IMR-90 (cell line): Measurements from ENCODE around the gene DOCK2. TPM values are rescaled to one million over a fixed set of nuclear protein-coding genes. Genes with fewer than 3 reads are reported as not detected.

Experiments
- ATAC-seq: fragments of 200-7000 bp; cut with Tn5 transposase; 2 replicates; pipeline ENCODE4 v1.9.1; 2020; ENCODE audit warnings: low read depth, mild to moderate bottlenecking, moderate library complexity
- BruUV-seq: library from RNA; stranded (reverse); fragments of 400-500 nt; replicated peaks from 2 replicates; lab custom pipeline; 2021; lab: Mats Ljungman, UMichigan
- CTCF ChIA-PET: fragments of 300-600 bp; formaldehyde crosslinking; extraction: SDS; loops from one replicate; lab custom pipeline; 2021; ENCODE audit warnings: antibody characterized with exemption; lab: Yijun Ruan, JAX
- POLR2A ChIA-PET: fragments of 300-600 bp; sonication (Branson Sonifier 250); formaldehyde crosslinking; loops from one replicate; lab custom pipeline; 2022; ENCODE audit warnings: antibody characterized with exemption; ENCODE audit not compliant: unreplicated experiment; lab: Charles Lee
- DNase-seq: peaks from one replicate; pipeline ENCODE4 v3.0.0; 2013
- H2AFZ ChIP-seq: replicated peaks from 2 replicates; pipeline ENCODE3; 2013; ENCODE audit warnings: low read length, mild to moderate bottlenecking; ENCODE audit not compliant: poor library complexity
- H2AK5ac ChIP-seq: 2 replicates; pipeline ENCODE4 v1.6.1; 2013; ENCODE audit warnings: low read depth, low read length, inconsistent platforms
- H2AK9ac ChIP-seq: replicated peaks from 2 replicates; pipeline ENCODE3; 2013; ENCODE audit warnings: mild to moderate bottlenecking, low read depth, low read length, moderate library complexity; ENCODE audit not compliant: poor library complexity
- H2BK120ac ChIP-seq: 2 replicates; pipeline ENCODE4 v1.6.1; 2013; ENCODE audit warnings: low read depth, low read length, inconsistent platforms
- H2BK15ac ChIP-seq: 3 replicates; pipeline ENCODE4 v1.6.1; 2013; ENCODE audit warnings: low read depth, low read length, inconsistent platforms
- H2BK20ac ChIP-seq: 2 replicates; pipeline ENCODE4 v1.6.1; 2013; ENCODE audit warnings: low read depth, mild to moderate bottlenecking, inconsistent platforms, low read length, moderate library complexity
- H2BK5ac ChIP-seq: 2 replicates; pipeline ENCODE4 v1.6.1; 2013; ENCODE audit warnings: mild to moderate bottlenecking, low read depth, low read length, inconsistent platforms; ENCODE audit not compliant: poor library complexity, severe bottlenecking
- H3K14ac ChIP-seq: replicated peaks from 2 replicates; pipeline ENCODE4 v1.6.1; 2013; ENCODE audit warnings: low read depth, low read length, inconsistent platforms
- H3K18ac ChIP-seq: 2 replicates; pipeline ENCODE4 v1.6.1; 2013; ENCODE audit warnings: low read depth, low read length, control low read depth
- H3K23ac ChIP-seq: 2 replicates; pipeline ENCODE4 v1.6.1; 2013; ENCODE audit warnings: low read depth, low read length, inconsistent platforms
- H3K27ac ChIP-seq: 2 replicates; pipeline ENCODE4 v1.5.1; 2013; ENCODE audit warnings: mild to moderate bottlenecking, control low read depth, low read length; ENCODE audit not compliant: insufficient read depth
- H3K27me3 ChIP-seq: 2 replicates; pipeline ENCODE4 v1.6.1; 2013; ENCODE audit warnings: low read length; ENCODE audit not compliant: control insufficient read depth, insufficient read depth
- H3K36me3 ChIP-seq: 2 replicates; pipeline ENCODE4 v1.6.1; 2013; ENCODE audit warnings: low read length, mixed read lengths; ENCODE audit not compliant: control insufficient read depth, insufficient read depth
- H3K4ac ChIP-seq: 2 replicates; pipeline ENCODE4 v1.6.1; 2013; ENCODE audit warnings: low read depth, low read length, inconsistent platforms
- H3K4me1 ChIP-seq: 2 replicates; pipeline ENCODE4 v1.6.1; 2013; ENCODE audit warnings: low read length, mixed read lengths; ENCODE audit not compliant: control insufficient read depth, insufficient read depth
- H3K4me2 ChIP-seq: 2 replicates; pipeline ENCODE4 v1.6.1; 2013; ENCODE audit warnings: low read depth, mild to moderate bottlenecking, control low read depth, low read length, moderate library complexity
- H3K4me3 ChIP-seq: 2 replicates; pipeline ENCODE4 v1.5.1; 2013; ENCODE audit warnings: low read depth, mild to moderate bottlenecking, control low read depth, low read length, moderate library complexity; ENCODE audit not compliant: insufficient read depth
- H3K56ac ChIP-seq: 2 replicates; pipeline ENCODE4 v1.6.1; 2013; ENCODE audit warnings: low read length, inconsistent platforms; ENCODE audit not compliant: insufficient read depth; ENCODE audit errors: extremely low read depth
- H3K79me1 ChIP-seq, 2 experiments: 2 replicates each; pipeline ENCODE4 v1.6.1; 2013; ENCODE audit warnings: low read length in 2 of 2, inconsistent platforms in 1 of 2, low read depth in 1 of 2
- H3K9ac ChIP-seq: 2 replicates; pipeline ENCODE4 v1.6.1; 2013; ENCODE audit warnings: low read depth, low read length, control low read depth
- H3K9me1 ChIP-seq: 2 replicates; pipeline ENCODE4 v1.6.1; 2013; ENCODE audit warnings: low read length, inconsistent platforms; ENCODE audit not compliant: insufficient read depth
- H3K9me3 ChIP-seq: 2 replicates; pipeline ENCODE4 v1.6.1; 2013; ENCODE audit warnings: low read length; ENCODE audit not compliant: control insufficient read depth, insufficient read depth
- H4K20me1 ChIP-seq: 2 replicates; pipeline ENCODE4 v1.6.1; 2013; ENCODE audit warnings: low read length, inconsistent platforms; ENCODE audit not compliant: insufficient read depth
- H4K5ac ChIP-seq: 2 replicates; pipeline ENCODE4 v1.6.1; 2013; ENCODE audit warnings: mild to moderate bottlenecking, low read depth, low read length, control low read depth
- H4K8ac ChIP-seq, 2 experiments: 2 replicates each; pipeline ENCODE4 v1.6.1; 2013; ENCODE audit warnings: low read depth in 2 of 2, low read length in 2 of 2, control low read depth in 1 of 2, inconsistent platforms in 1 of 2
- H4K91ac ChIP-seq: 2 replicates; pipeline ENCODE4 v1.6.1; 2013; ENCODE audit warnings: low read depth, low read length, inconsistent platforms; ENCODE audit not compliant: insufficient read depth
- CEBPB ChIP-seq: IDR thresholded peaks from 2 replicates; pipeline ENCODE4 v1.6.1; 2012; ENCODE audit warnings: low read depth, low read length, improper control_type of control experiment
- CHD1 ChIP-seq: IDR thresholded peaks from 2 replicates; pipeline ENCODE4 v1.6.1; 2012; ENCODE audit warnings: low read depth, low read length, improper control_type of control experiment
- CTCF ChIP-seq: conservative IDR thresholded peaks from 2 replicates; pipeline ENCODE4 v1.5.1; 2012; ENCODE audit warnings: mild to moderate bottlenecking, low read depth, low read length, improper control_type of control experiment
- MAZ ChIP-seq: IDR thresholded peaks from 2 replicates; pipeline ENCODE4 v1.6.1; 2012; ENCODE audit warnings: low read depth, mild to moderate bottlenecking, low read length, improper control_type of control experiment, moderate library complexity, borderline replicate concordance
- NFE2L2 ChIP-seq: fragments of 150-350 bp; IDR thresholded peaks from 2 replicates; pipeline ENCODE4 v1.6.1; 2016; ENCODE audit warnings: low read depth, mild to moderate bottlenecking, low read length
- RAD21 ChIP-seq: IDR thresholded peaks from 2 replicates; pipeline ENCODE4 v1.6.1; 2012; ENCODE audit warnings: low read length, improper control_type of control experiment
- RCOR1 ChIP-seq: IDR thresholded peaks from 2 replicates; pipeline ENCODE4 v1.6.1; 2012; ENCODE audit warnings: mild to moderate bottlenecking, low read length, improper control_type of control experiment; ENCODE audit not compliant: insufficient replicate concordance
- RFX5 ChIP-seq: IDR thresholded peaks from 2 replicates; pipeline ENCODE4 v1.8.0; 2012; ENCODE audit warnings: low read depth, mild to moderate bottlenecking, low read length, moderate library complexity
- WGBS, 2 experiments: methylation state at CpG; one replicate each; pipeline versions ENCODE4 v1.1.5 to v1.1.7; 2013; ENCODE audit warnings: missing lambda C conversion rate in 2 of 2; ENCODE audit not compliant: insufficient read length in 1 of 2; ENCODE audit errors: extremely low coverage in 2 of 2; 5-methylcytosine and 5-hydroxymethylcytosine counted together
- dilution Hi-C: fragments of 300-500 bp; cut with HindIII; formaldehyde crosslinking; loops from one replicate; pipeline ENCODE4 v1.14.3; 2018; ENCODE audit warnings: low sequenced_read_pairs; ENCODE audit not compliant: unreplicated experiment
- in situ Hi-C: fragments of 300-500 bp; cut with MboI; formaldehyde crosslinking; loops from 3 replicates; pipeline ENCODE4 v1.14.3; 2019; ENCODE audit warnings: low sequenced_read_pairs, inconsistent platforms, mixed read lengths
- intact Hi-C: fragments of 100-400 bp; cut with micrococcal nuclease; formaldehyde crosslinking; loops from 2 replicates; pipeline ENCODE4 v1.10.0; 2022
- polyA plus RNA-seq, 3 experiments: library from polyadenylated mRNA; depleted of rRNA; stranded (reverse); fragments of >200 nt; gene quantifications; 2 replicates each; pipeline ENCODE4 v1.2.3, GENCODE V29; 2012; ENCODE audit warnings: low replicate concordance in 1 of 3
- total RNA-seq: library from RNA; depleted of rRNA; stranded (reverse); fragments of >200 nt; gene quantifications from 2 replicates; pipeline ENCODE4 v1.2.3, GENCODE V29; 2012

The DOCK2 gene
- total and polyA plus RNA-seq, 2 of the 4 experiments (the other 2 are of a cell fraction) = 0.72 to 3.0 TPM

DNA sequence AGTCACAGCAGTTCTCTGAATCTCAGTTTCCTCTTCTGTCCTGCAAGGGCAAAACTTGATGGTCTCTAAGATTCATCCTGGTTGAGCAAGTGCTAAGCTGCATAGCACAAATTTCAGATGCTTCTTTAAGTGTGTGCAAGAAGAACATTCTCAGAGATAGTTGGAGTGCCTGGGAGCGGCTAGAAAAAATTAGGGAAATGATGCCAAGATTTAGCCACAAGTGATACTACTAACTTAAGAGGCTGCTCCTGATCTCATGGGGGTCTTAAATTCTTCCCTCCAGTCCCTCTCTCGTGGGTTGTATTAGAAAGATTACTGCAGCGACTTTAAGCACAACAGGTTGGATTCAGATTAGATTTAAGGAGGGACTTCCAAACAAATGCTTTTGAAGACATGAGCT lies 319.1 kb downstream of the DOCK2 start:
- Histone ChIP-seq H4K8ac (no peak overlapping the region), H3K56ac (no peak overlapping the region), H3K23ac (no peak overlapping the region), H2AK9ac (no peak overlapping the region), H4K5ac (no peak overlapping the region), H4K91ac (no peak overlapping the region), H3K27ac (no peak overlapping the region), H3K79me1 (peaks cover 18 to 34% of the 10 kb centered on the region in 2 experiments), H2BK5ac (no peak overlapping the region), H4K20me1 (no peaks in the 10 kb centered on the region), H2BK120ac (no peak overlapping the region), H2AK5ac (no peak overlapping the region), H3K4me1 (peaks cover 3% of the 10 kb centered on the region), H2BK20ac (no peak overlapping the region), H3K4me3 (no peak overlapping the region), H2BK15ac (no peak overlapping the region), H3K9me1 (peaks cover 11% of the 10 kb centered on the region; the same call in 1 of the 2 replicates), H3K9me3 (no peaks in the 10 kb centered on the region), H2AFZ (no peak overlapping the region), H3K4me2 (no peak overlapping the region), H3K27me3 (no peaks in the 10 kb centered on the region), H3K9ac (no peak overlapping the region), H3K36me3 (no peaks in the 10 kb centered on the region; the same call in 1 of the 2 replicates), H3K4ac (no peak overlapping the region), H3K14ac (no peak overlapping the region), H3K18ac (no peak overlapping the region)
- DNase-seq = no peak
- BruUV-seq = no TSS peak
- intact Hi-C loops (no loop called here), dilution Hi-C loops (no loop called here), in situ Hi-C loops (no loop called here)
- no peak for TF ChIP-seq RCOR1
- TF ChIP-seq CHD1 = no peak
- TF ChIP-seq CEBPB = no peak
- TF ChIP-seq CTCF = no peak
- no peak for TF ChIP-seq NFE2L2
- no peak for TF ChIP-seq RAD21
- no peak for TF ChIP-seq RFX5
- TF ChIP-seq MAZ = no peak
- no peak for ATAC-seq
- no CpG with 5 or more reads among the region's 3 CpGs for WGBS, 2 experiments
- ChIA-PET CTCF (no interaction called here), POLR2A (no interaction called here)
